WTC11 (cell line): Measurements from ENCODE around the gene TGM4. TPM values are rescaled to one million over a fixed set of nuclear protein-coding genes. Genes with fewer than 3 reads are reported as not detected.

Experiments
- ATAC-seq: fragments of 200-7000 bp; cut with Tn5 transposase; 2 replicates; pipeline ENCODE4 v1.10.0; 2021; ENCODE audit warnings: mild to moderate bottlenecking, moderate library complexity
- CTCF ChIA-PET: fragments of 300-600 bp; sonication (Branson Sonifier 250); formaldehyde crosslinking; loops from one replicate; lab custom pipeline; 2021; ENCODE audit warnings: antibody characterized with exemption; lab: Charles Lee
- POLR2A ChIA-PET: fragments of 350-600 bp; sonication (Branson Sonifier 250); formaldehyde crosslinking; loops from one replicate; lab custom pipeline; 2021; ENCODE audit warnings: antibody characterized with exemption; lab: Charles Lee
- DNase-seq: peaks from one replicate; pipeline ENCODE4 v3.0.0; 2021; ENCODE audit warnings: low spot score
- H3K27ac Mint-ChIP-seq: 2 replicates; pipeline ENCODE4 v1.8.0; 2021; ENCODE audit warnings: mixed read lengths
- H3K27me3 Mint-ChIP-seq: 2 replicates; pipeline ENCODE4 v1.8.0; 2021; ENCODE audit warnings: low read depth, mild to moderate bottlenecking, moderate library complexity, mixed read lengths
- H3K36me3 Mint-ChIP-seq: 2 replicates; pipeline ENCODE4 v1.8.0; 2021; ENCODE audit warnings: mixed read lengths
- H3K4me1 Mint-ChIP-seq: 2 replicates; pipeline ENCODE4 v1.8.0; 2022; ENCODE audit warnings: mixed read lengths
- H3K4me3 Mint-ChIP-seq: 2 replicates; pipeline ENCODE4 v1.8.0; 2021; ENCODE audit warnings: mild to moderate bottlenecking, moderate library complexity, mixed read lengths
- H3K9me3 Mint-ChIP-seq: 2 replicates; pipeline ENCODE4 v1.8.0; 2021; ENCODE audit warnings: mixed read lengths
- CREB1 ChIP-seq: sonication (generic); formaldehyde crosslinking; IDR thresholded peaks from 2 replicates; pipeline ENCODE4 v1.8.0; 2023; ENCODE audit warnings: mild to moderate bottlenecking, missing genetic modification reagents
- CREM ChIP-seq: sonication (generic); formaldehyde crosslinking; IDR thresholded peaks from 2 replicates; pipeline ENCODE4 v1.8.1; 2022; ENCODE audit warnings: mild to moderate bottlenecking, missing genetic modification reagents, moderate library complexity
- CTCF ChIP-seq: fragments of 200-600 bp; IDR thresholded peaks from 2 replicates; pipeline ENCODE4 v1.8.0; 2022; ENCODE audit warnings: antibody characterized with exemption
- ELF4 ChIP-seq: sonication (generic); formaldehyde crosslinking; IDR thresholded peaks from 2 replicates; pipeline ENCODE4 v1.8.1; 2022; ENCODE audit warnings: low read depth, mild to moderate bottlenecking, moderate library complexity, missing genetic modification reagents
- ETV6 ChIP-seq: sonication (generic); formaldehyde crosslinking; IDR thresholded peaks from 2 replicates; pipeline ENCODE4 v1.8.1; 2022; ENCODE audit warnings: mild to moderate bottlenecking, missing genetic modification reagents
- FOXJ3 ChIP-seq: sonication (generic); formaldehyde crosslinking; IDR thresholded peaks from 2 replicates; pipeline ENCODE4 v1.9.0; 2021; ENCODE audit warnings: missing genetic modification reagents, mild to moderate bottlenecking, borderline replicate concordance
- FOXK1 ChIP-seq: sonication (generic); formaldehyde crosslinking; IDR thresholded peaks from 2 replicates; pipeline ENCODE4 v1.8.0; 2022; ENCODE audit warnings: mild to moderate bottlenecking, moderate library complexity, missing genetic modification reagents
- FOXP1 ChIP-seq: sonication (generic); formaldehyde crosslinking; IDR thresholded peaks from 2 replicates; pipeline ENCODE4 v1.8.0; 2022; ENCODE audit warnings: missing genetic modification reagents, mild to moderate bottlenecking, moderate library complexity, borderline replicate concordance
- GRHL2 ChIP-seq: fragments of 250-450 bp; sonication (Bioruptor Pico); IDR thresholded peaks from 2 replicates; pipeline ENCODE4 v1.8.0; 2022; ENCODE audit warnings: mild to moderate bottlenecking, moderate library complexity; ENCODE audit not compliant: insufficient replicate concordance, severe bottlenecking
- GTF2I ChIP-seq: fragments of 250-450 bp; sonication (Bioruptor Pico); conservative IDR thresholded peaks from 2 replicates; pipeline ENCODE4 v1.4.0; 2021; ENCODE audit warnings: mild to moderate bottlenecking
- HMGXB4 ChIP-seq: sonication (generic); formaldehyde crosslinking; IDR thresholded peaks from 2 replicates; pipeline ENCODE4 v1.8.1; 2023; ENCODE audit warnings: mild to moderate bottlenecking, moderate library complexity, missing genetic modification reagents
- IRF2 ChIP-seq: sonication (generic); formaldehyde crosslinking; IDR thresholded peaks from 2 replicates; pipeline ENCODE4 v1.8.0; 2022; ENCODE audit warnings: low read depth, missing genetic modification reagents, borderline replicate concordance
- KAT7 ChIP-seq: sonication (generic); formaldehyde crosslinking; IDR thresholded peaks from 2 replicates; pipeline ENCODE4 v1.8.1; 2023; ENCODE audit warnings: missing genetic modification reagents, mild to moderate bottlenecking, borderline replicate concordance
- MYBL2 ChIP-seq: sonication (generic); formaldehyde crosslinking; IDR thresholded peaks from 2 replicates; pipeline ENCODE4 v1.8.1; 2023; ENCODE audit warnings: mild to moderate bottlenecking, moderate library complexity, missing genetic modification reagents
- RELA ChIP-seq: sonication (generic); formaldehyde crosslinking; IDR thresholded peaks from 2 replicates; pipeline ENCODE4 v1.8.1; 2022; ENCODE audit warnings: missing genetic modification reagents, mild to moderate bottlenecking, borderline replicate concordance
- SMAD3 ChIP-seq: sonication (generic); formaldehyde crosslinking; IDR thresholded peaks from 2 replicates; pipeline ENCODE4 v1.8.0; 2022; ENCODE audit warnings: missing genetic modification reagents, mild to moderate bottlenecking, borderline replicate concordance
- SP1 ChIP-seq: sonication (generic); formaldehyde crosslinking; conservative IDR thresholded peaks from 2 replicates; pipeline ENCODE4 v1.8.1; 2022; ENCODE audit warnings: missing genetic modification reagents
- TCF7 ChIP-seq: sonication (generic); formaldehyde crosslinking; IDR thresholded peaks from 2 replicates; pipeline ENCODE4 v1.8.0; 2022; ENCODE audit warnings: mild to moderate bottlenecking, low read depth, missing genetic modification reagents, moderate library complexity
- TEAD1 ChIP-seq: sonication (generic); formaldehyde crosslinking; IDR thresholded peaks from 2 replicates; pipeline ENCODE4 v1.8.0; 2022; ENCODE audit warnings: mild to moderate bottlenecking, missing genetic modification reagents
- USF2 ChIP-seq: sonication (generic); formaldehyde crosslinking; IDR thresholded peaks from 2 replicates; pipeline ENCODE4 v1.8.1; 2023; ENCODE audit warnings: mild to moderate bottlenecking, missing genetic modification reagents, moderate library complexity
- ZBTB43 ChIP-seq: sonication (generic); formaldehyde crosslinking; IDR thresholded peaks from 2 replicates; pipeline ENCODE4 v1.8.1; 2023; ENCODE audit warnings: mild to moderate bottlenecking, missing genetic modification reagents
- ZNF232 ChIP-seq: sonication (generic); formaldehyde crosslinking; IDR thresholded peaks from 2 replicates; pipeline ENCODE4 v1.8.0; 2022; ENCODE audit warnings: mild to moderate bottlenecking, missing genetic modification reagents
- ZNF396 ChIP-seq: fragments of 250-450 bp; sonication (Bioruptor Pico); IDR thresholded peaks from 2 replicates; pipeline ENCODE4 v1.8.0; 2021; ENCODE audit warnings: mild to moderate bottlenecking, moderate library complexity, borderline replicate concordance
- ZNF423 ChIP-seq: fragments of 250-450 bp; sonication (Bioruptor Pico); IDR thresholded peaks from 2 replicates; pipeline ENCODE4 v2.1.2; 2022; ENCODE audit warnings: mild to moderate bottlenecking, moderate library complexity
- ZNF512 ChIP-seq: sonication (generic); formaldehyde crosslinking; IDR thresholded peaks from 2 replicates; pipeline ENCODE4 v1.8.1; 2022; ENCODE audit warnings: missing genetic modification reagents, borderline replicate concordance
- total RNA-seq: library from RNA; stranded (reverse); gene quantifications from 3 replicates; pipeline ENCODE4 v1.2.3, GENCODE V29; 2021
- TF ChIP-seq, protein P1 (sequence below): sonication (generic); formaldehyde crosslinking; IDR thresholded peaks from 2 replicates; pipeline ENCODE4 v1.8.1; 2022; ENCODE audit warnings: mild to moderate bottlenecking, moderate library complexity, missing genetic modification reagents

The TGM4 gene
- total RNA-seq, 1 experiment from 2014 or later, result not detected

- H3K27ac Mint-ChIP-seq, result no peak overlapping the region
Observed at GRCh38 chr3:44954962-44955361, 80.6 kb downstream of the TGM4 start.

GRCh38 chr3:44955917-44956316 lies 81.5 kb downstream of the TGM4 start:
- POLR2A ChIA-PET, result interaction anchor here (0.5 kb wide), 1 partner anchor 805 kb away, joined by 6 read pairs; no protein-coding TSS in a partner anchor
- TF ChIP-seq SMAD3 (CRISPR knock-in tag) (no peak), CTCF (no peak), ZNF512 (CRISPR knock-in tag) (no peak), ETV6 (CRISPR knock-in tag) (no peak), ZNF396 (CRISPR knock-in tag) (no peak), GRHL2 (CRISPR knock-in tag) (no peak), ELF4 (CRISPR knock-in tag) (no peak), CREB1 (no peak), HMGXB4 (CRISPR knock-in tag) (no peak), ZBTB43 (no peak), TCF7 (no peak), KAT7 (CRISPR knock-in tag) (no peak), TEAD1 (CRISPR knock-in tag) (no peak), CREM (no peak), FOXK1 (CRISPR knock-in tag) (no peak)
- TF ChIP-seq, protein P1, sequence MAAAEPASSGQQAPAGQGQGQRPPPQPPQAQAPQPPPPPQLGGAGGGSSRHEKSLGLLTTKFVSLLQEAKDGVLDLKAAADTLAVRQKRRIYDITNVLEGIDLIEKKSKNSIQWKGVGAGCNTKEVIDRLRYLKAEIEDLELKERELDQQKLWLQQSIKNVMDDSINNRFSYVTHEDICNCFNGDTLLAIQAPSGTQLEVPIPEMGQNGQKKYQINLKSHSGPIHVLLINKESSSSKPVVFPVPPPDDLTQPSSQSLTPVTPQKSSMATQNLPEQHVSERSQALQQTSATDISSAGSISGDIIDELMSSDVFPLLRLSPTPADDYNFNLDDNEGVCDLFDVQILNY, result no peak
- Mint-ChIP-seq H3K27me3 (no peaks in the 10 kb centered on the region), H3K9me3 (no peaks in the 10 kb centered on the region), H3K27ac (no peak overlapping the region), H3K36me3 (peaks cover 3% of the 10 kb centered on the region; the same call in 1 of the 2 replicates), H3K4me3 (no peak overlapping the region), H3K4me1 (peaks cover 12% of the 10 kb centered on the region)
- DNase-seq (no peak), ATAC-seq (no peak)
- CTCF ChIA-PET, result interaction anchor here (0.7 to 0.8 kb wide), 2 partner anchors 10 to 30 kb away, joined by 3 to 4 read pairs; no protein-coding TSS in a partner anchor

More at GRCh38 chr3:44954962-44955361, 80.6 kb downstream of the TGM4 start:
- ATAC-seq (no peak), DNase-seq (no peak)
- CTCF ChIA-PET, result no interaction called here
- no peak overlapping the region for H3K4me3 Mint-ChIP-seq
- peaks cover 21% of the 10 kb centered on the region for H3K4me1 Mint-ChIP-seq
- peaks cover 3% of the 10 kb centered on the region; the same call in 1 of the 2 replicates for H3K36me3 Mint-ChIP-seq
- no peaks in the 10 kb centered on the region for H3K9me3 Mint-ChIP-seq
- no peaks in the 10 kb centered on the region for H3K27me3 Mint-ChIP-seq
- POLR2A ChIA-PET, result no interaction called here
- TF ChIP-seq FOXJ3 (CRISPR knock-in tag), result no peak
- TF ChIP-seq RELA (CRISPR knock-in tag), result no peak
- no peak for TF ChIP-seq ZNF423 (CRISPR knock-in tag)
- no peak for TF ChIP-seq IRF2 (CRISPR knock-in tag)
- TF ChIP-seq KAT7 (CRISPR knock-in tag), result no peak
- TF ChIP-seq HMGXB4 (CRISPR knock-in tag), result no peak
- no peak for TF ChIP-seq FOXP1 (CRISPR knock-in tag)
- TF ChIP-seq GTF2I (CRISPR knock-in tag), result no peak
- no peak for TF ChIP-seq USF2 (CRISPR knock-in tag)
- TF ChIP-seq MYBL2 (CRISPR knock-in tag), result no peak
- TF ChIP-seq TCF7, result no peak
- no peak for TF ChIP-seq TEAD1 (CRISPR knock-in tag)
- TF ChIP-seq SP1 (CRISPR knock-in tag), result no peak
- TF ChIP-seq ZNF232 (CRISPR knock-in tag), result no peak
